Measurements from ENCODE around the gene ANGPTL2. TPM values are rescaled to one million over a fixed set of nuclear protein-coding genes. Genes with fewer than 3 reads are reported as not detected.
A peak's percentile ranks its signal among the peaks of the same experiment; 100 is the strongest.
"Not testable (repeated sequence)": the region's sequence is repeated elsewhere in the genome, so short reads cannot be mapped to it uniquely, and the experiment has no call there.

ANGPTL2 gene, protein sequence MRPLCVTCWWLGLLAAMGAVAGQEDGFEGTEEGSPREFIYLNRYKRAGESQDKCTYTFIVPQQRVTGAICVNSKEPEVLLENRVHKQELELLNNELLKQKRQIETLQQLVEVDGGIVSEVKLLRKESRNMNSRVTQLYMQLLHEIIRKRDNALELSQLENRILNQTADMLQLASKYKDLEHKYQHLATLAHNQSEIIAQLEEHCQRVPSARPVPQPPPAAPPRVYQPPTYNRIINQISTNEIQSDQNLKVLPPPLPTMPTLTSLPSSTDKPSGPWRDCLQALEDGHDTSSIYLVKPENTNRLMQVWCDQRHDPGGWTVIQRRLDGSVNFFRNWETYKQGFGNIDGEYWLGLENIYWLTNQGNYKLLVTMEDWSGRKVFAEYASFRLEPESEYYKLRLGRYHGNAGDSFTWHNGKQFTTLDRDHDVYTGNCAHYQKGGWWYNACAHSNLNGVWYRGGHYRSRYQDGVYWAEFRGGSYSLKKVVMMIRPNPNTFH
- total RNA-seq: not detected

GRCh38 chr9:127122176-127123063 is at the start of gene ANGPTL2:
Gene ANGPTL2 (minus strand): TSS chr9:127122635. CDS start chr9:127108731, 13,904 bp downstream.
- no peaks in the 10 kb centered on the region for H3K4me1 Mint-ChIP-seq (ENCODE audit: low read depth)
- no peak within 1 kb of the TSS for H3K4me3 Mint-ChIP-seq
- ATAC-seq (peak; percentile 78), DNase-seq (peak; percentile 49)
- H3K27me3 Mint-ChIP-seq: peaks cover 25% of the 10 kb centered on the region
- no peaks in the 10 kb centered on the region for H3K36me3 Mint-ChIP-seq (ENCODE audit: low read depth)
- no peak within 1 kb of the TSS for H3K27ac Mint-ChIP-seq
- H3K9me3 Mint-ChIP-seq: no peaks in the 10 kb centered on the region
- TF ChIP-seq CTCF (IDR thresholded peaks at IDR 0.05): no peak
- intact Hi-C loops (cut with micrococcal nuclease): no loop called here
- POLR2A ChIA-PET: no interaction called here
- CTCF ChIA-PET: interaction anchor here (1.4 to 1.8 kb wide), 2 partner anchors 76 to 157 kb away, joined by 4 to 6 read pairs; no protein-coding TSS in a partner anchor

DNA sequence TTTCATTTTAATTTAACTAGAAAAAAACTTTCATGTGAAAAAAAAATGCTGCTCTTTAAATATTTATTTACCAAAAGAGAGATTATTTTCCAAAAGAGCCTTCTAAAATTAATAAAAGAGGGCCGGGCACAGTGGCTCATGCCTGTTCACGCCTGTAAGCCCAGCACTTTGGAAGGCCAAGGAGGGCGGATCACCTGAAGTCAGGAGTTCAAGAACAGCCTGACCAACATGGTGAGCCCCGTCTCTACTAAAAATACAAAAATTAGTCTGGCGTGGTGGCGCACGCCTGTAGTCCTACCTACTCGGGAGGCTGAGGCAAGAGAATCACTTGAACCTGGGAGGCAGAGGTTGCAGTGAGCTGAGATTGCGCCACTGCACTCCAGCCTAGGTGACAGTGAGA is 48.9 kb upstream of the ANGPTL2 start:
- H3K27ac Mint-ChIP-seq; intact Hi-C loops (cut with micrococcal nuclease); ATAC-seq; H3K4me3 Mint-ChIP-seq; CTCF ChIA-PET; H3K27me3 Mint-ChIP-seq; DNase-seq; POLR2A ChIA-PET; H3K36me3 Mint-ChIP-seq (ENCODE audit: low read depth); H3K4me1 Mint-ChIP-seq (ENCODE audit: low read depth); H3K9me3 Mint-ChIP-seq: not testable (repeated sequence)

DNA sequence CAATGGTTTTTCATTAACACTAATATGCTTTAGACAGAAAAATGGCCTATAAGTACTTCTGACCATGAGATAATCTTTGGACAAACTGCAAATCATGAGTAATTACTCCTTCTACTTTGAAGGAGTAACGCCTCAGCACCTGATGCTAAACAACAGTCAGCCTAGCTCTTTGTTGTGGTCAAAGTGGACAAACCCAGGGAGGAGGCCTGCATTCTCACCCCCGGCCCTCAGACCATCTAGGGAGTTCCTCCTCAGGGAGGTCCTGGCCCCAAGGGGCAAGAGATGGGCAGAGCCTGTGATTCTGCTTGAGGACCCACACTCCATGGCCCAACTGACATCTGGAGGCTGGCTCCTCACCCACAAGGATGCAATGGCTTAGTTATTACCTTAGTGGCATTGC is 48.2 kb upstream of the ANGPTL2 start:
- intact Hi-C loops (cut with micrococcal nuclease): no loop called here
- TF ChIP-seq CTCF (IDR thresholded peaks at IDR 0.05): no peak
- ATAC-seq (no peak), DNase-seq (no peak)
- no peaks in the 10 kb centered on the region for H3K4me1 Mint-ChIP-seq (ENCODE audit: low read depth)
- no peaks in the 10 kb centered on the region for H3K9me3 Mint-ChIP-seq
- H3K27ac Mint-ChIP-seq: no peak overlapping the region
- H3K36me3 Mint-ChIP-seq (ENCODE audit: low read depth): no peaks in the 10 kb centered on the region
- CTCF ChIA-PET: interaction anchor here (1.5 kb wide), 1 partner anchor 230 kb away, joined by 3 read pairs; no protein-coding TSS in a partner anchor
- no peaks in the 10 kb centered on the region for H3K27me3 Mint-ChIP-seq
- POLR2A ChIA-PET: no interaction called here
- no peak overlapping the region for H3K4me3 Mint-ChIP-seq

- TF ChIP-seq CTCF (IDR thresholded peaks at IDR 0.05): no peak
- no peak overlapping the region for H3K4me3 Mint-ChIP-seq
- intact Hi-C loops (cut with micrococcal nuclease): no loop called here
- DNase-seq: no peak
- ChIA-PET CTCF (interaction anchor here (1.5 kb wide), 1 partner anchor 229 kb away, joined by 3 read pairs; no protein-coding TSS in a partner anchor), POLR2A (no interaction called here)
- H3K27ac Mint-ChIP-seq: no peak overlapping the region
- no peaks in the 10 kb centered on the region for H3K27me3 Mint-ChIP-seq
- H3K36me3 Mint-ChIP-seq (ENCODE audit: low read depth): no peaks in the 10 kb centered on the region
- no peaks in the 10 kb centered on the region for H3K4me1 Mint-ChIP-seq (ENCODE audit: low read depth)
- no peak for ATAC-seq
- no peaks in the 10 kb centered on the region for H3K9me3 Mint-ChIP-seq
These were observed 47.7 kb upstream of the ANGPTL2 start for GRCh38 chr9:127170103-127170502.

DNA sequence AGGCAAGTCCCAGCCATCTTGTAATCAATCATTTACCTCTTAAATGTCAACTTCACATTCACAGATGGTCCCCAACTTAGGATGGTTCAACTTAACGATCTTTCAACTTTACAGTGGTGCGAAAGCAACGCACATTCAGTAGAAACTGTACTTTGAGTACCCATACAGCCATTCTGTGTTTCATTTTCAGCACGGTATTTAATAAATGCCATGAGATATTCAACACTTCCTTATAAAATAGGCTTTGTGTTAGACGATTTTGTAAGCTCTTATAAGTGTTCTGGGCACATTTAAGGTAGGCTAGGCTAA is 47.1 kb upstream of the ANGPTL2 start:
- ATAC-seq (no peak), DNase-seq (no peak)
- Mint-ChIP-seq H3K4me3 (no peak overlapping the region), H3K27me3 (no peaks in the 10 kb centered on the region), H3K36me3 (ENCODE audit: low read depth) (no peaks in the 10 kb centered on the region), H3K9me3 (no peaks in the 10 kb centered on the region), H3K4me1 (ENCODE audit: low read depth) (no peaks in the 10 kb centered on the region), H3K27ac (no peak overlapping the region)
- ChIA-PET CTCF (interaction anchor here (1.0 to 1.5 kb wide), 2 partner anchors 45 to 229 kb away, joined by 3 to 4 read pairs; no protein-coding TSS in a partner anchor), POLR2A (no interaction called here)
- no peak for TF ChIP-seq CTCF (IDR thresholded peaks at IDR 0.05)
- intact Hi-C loops (cut with micrococcal nuclease): no loop called here
